ENCODE measurements around the gene COX7A1.

The COX7A1 gene

DNA sequence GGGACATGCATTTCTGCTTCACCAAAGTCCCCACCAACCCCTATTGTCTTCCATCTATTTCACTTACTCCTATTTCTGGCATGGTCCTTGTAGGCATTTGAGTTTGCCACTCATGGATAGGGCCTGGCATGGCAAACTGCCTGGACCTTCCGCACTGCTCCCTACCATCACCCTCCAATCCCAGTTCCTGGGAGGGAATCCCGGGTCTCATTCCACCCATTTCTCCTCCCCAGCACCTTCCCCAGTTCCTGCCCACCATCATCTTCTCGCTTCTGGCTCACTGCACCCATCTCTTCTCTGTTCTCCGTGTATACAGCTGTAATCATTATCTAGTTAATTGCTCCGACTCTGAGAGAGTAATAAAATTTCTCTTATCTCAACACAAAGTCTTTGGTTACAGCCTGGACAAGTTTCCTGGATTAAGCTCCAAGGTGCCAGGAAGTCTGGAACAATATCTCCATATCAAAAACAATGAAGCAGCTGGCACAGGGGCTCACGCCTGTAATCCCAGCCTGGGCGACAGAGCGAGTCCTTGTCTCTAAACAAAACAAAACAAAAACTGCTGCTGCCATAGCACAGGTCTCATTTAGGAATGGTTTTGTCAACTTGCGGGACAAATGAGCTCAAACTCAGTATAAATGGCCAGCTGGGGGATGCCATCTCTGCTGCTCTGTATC, 17.0 kb upstream of the COX7A1 start:
- peak overlapping the region; percentile 82 to 85 for H3K27ac ChIP-seq (ENCODE audit: low read depth in 2 of 2, low read length in 2 of 2)
- H3K9ac ChIP-seq (ENCODE audit: low read depth in 1 of 2, low read length in 2 of 2): peak overlapping the region in 1 of 2 donors; percentile 16
- no peaks in the 10 kb centered on the region for H3K27me3 ChIP-seq (ENCODE audit: control insufficient read depth in 2 of 2, insufficient read depth in 2 of 2, low read length in 2 of 2)
- H3K36me3 ChIP-seq (ENCODE audit: control insufficient read depth in 2 of 2, insufficient read depth in 2 of 2, low read length in 2 of 2): no peaks in the 10 kb centered on the region
- H3K9me3 ChIP-seq (ENCODE audit: control insufficient read depth in 2 of 2, low read length in 2 of 2): no peaks in the 10 kb centered on the region
- peak overlapping the region in 1 of 2 donors; percentile 8 for H3K4me3 ChIP-seq (ENCODE audit: low read length in 2 of 2)
- H3K4me1 ChIP-seq (ENCODE audit: control insufficient read depth in 2 of 2, insufficient read depth in 2 of 2, low read length in 2 of 2): peaks cover 5 to 8% of the 10 kb centered on the region in 2 donors

DNA sequence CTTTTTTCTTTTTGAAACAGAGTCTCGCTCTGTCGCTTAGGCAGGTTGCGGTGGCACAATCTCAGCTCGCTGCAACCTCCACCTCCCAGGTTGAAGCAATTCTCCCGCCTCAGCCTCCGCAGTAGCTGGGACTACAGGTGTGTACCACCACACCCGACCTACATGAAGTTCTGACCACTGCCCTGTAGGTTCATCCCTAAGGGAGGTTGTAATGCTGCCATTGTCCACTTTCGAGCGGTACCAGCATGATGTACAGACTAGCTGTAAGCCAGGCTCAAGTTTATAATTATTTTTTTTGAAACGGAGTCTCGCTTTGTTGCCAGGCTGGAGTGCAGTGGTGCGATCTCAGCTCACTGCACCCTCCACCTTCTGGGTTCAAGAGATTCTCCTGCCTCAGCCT, 11.6 kb upstream of the COX7A1 start:
- H3K36me3 ChIP-seq (ENCODE audit: control insufficient read depth in 2 of 2, insufficient read depth in 2 of 2, low read length in 2 of 2): peaks cover 4 to 5% of the 10 kb centered on the region in 2 donors
- no peaks in the 10 kb centered on the region for H3K9me3 ChIP-seq (ENCODE audit: control insufficient read depth in 2 of 2, low read length in 2 of 2)
- no peak overlapping the region for H3K9ac ChIP-seq (ENCODE audit: low read depth in 1 of 2, low read length in 2 of 2)
- H3K27me3 ChIP-seq (ENCODE audit: control insufficient read depth in 2 of 2, insufficient read depth in 2 of 2, low read length in 2 of 2): no peaks in the 10 kb centered on the region
- H3K4me3 ChIP-seq (ENCODE audit: low read length in 2 of 2): no peak overlapping the region
- H3K27ac ChIP-seq (ENCODE audit: low read depth in 2 of 2, low read length in 2 of 2): no peak overlapping the region
- no peaks in the 10 kb centered on the region for H3K4me1 ChIP-seq (ENCODE audit: control insufficient read depth in 2 of 2, insufficient read depth in 2 of 2, low read length in 2 of 2)

DNA sequence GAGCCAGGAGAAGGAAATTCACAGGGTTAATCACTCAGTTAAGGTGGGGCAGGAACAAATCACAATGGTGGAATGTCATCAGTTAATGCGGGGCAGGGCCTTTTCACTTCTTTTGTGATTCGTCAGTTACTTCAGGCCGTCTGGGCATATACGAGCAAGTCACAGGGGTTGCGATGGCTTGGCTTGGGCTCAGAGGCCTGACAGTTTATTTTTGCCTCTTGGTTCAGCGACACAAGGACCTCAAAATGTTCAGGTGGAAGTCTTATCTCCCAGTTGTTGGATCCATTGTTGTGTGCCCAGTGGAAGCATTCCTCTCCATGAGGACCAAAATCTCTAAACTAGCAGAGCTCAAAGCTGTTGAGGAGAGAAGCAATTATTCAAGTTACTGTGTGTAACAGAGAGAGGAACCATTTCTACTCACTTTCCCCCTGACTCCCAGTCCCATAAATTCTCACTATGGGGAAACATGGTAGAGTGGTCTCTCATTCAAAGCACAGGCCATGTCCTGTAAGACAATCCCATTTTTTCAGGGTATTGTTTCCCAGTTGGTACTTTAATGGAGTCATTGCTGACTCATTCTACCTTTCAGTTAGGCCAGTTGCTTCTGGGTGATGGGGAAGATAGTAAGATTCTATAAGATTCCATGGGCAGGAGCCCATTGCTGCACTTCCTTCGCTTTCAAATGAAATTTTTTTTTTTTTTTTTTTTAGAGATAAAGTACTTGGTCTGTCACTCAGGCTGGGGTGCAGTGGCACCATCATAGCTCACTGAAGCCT, 8.8 kb upstream of the COX7A1 start:
- Histone ChIP-seq H3K4me1 (ENCODE audit: control insufficient read depth in 2 of 2, insufficient read depth in 2 of 2, low read length in 2 of 2) (no peaks in the 10 kb centered on the region), H3K9me3 (ENCODE audit: control insufficient read depth in 2 of 2, low read length in 2 of 2) (no peaks in the 10 kb centered on the region), H3K9ac (ENCODE audit: low read depth in 1 of 2, low read length in 2 of 2) (no peak overlapping the region), H3K36me3 (ENCODE audit: control insufficient read depth in 2 of 2, insufficient read depth in 2 of 2, low read length in 2 of 2) (peaks cover 4 to 5% of the 10 kb centered on the region in 2 donors), H3K27me3 (ENCODE audit: control insufficient read depth in 2 of 2, insufficient read depth in 2 of 2, low read length in 2 of 2) (no peaks in the 10 kb centered on the region), H3K4me3 (ENCODE audit: low read length in 2 of 2) (no peak overlapping the region), H3K27ac (ENCODE audit: low read depth in 2 of 2, low read length in 2 of 2) (no peak overlapping the region)

DNA sequence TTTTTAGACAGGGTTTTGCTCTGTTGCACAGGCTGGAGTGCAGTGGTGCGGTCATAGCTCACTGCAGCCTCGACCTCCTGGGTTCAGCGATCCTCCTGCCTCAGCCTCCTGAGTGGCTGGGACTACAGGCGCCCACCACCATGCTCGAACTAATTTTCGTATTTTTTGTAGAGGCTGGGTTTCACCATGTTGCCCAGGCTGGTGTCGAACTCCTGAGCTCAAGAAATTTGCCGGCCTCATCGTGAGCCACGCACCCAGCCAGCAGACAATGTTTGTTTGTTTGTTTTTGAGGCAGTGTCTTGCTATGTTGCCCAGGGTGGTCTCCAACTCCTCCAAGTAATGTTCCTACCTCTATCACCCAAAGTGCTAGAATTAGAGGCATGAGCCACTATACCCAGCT, 879 bp upstream of the COX7A1 start:
- H3K9ac ChIP-seq (ENCODE audit: low read depth in 1 of 2, low read length in 2 of 2): no peak overlapping the region
- no peaks in the 10 kb centered on the region for H3K4me1 ChIP-seq (ENCODE audit: control insufficient read depth in 2 of 2, insufficient read depth in 2 of 2, low read length in 2 of 2)
- H3K36me3 ChIP-seq (ENCODE audit: control insufficient read depth in 2 of 2, insufficient read depth in 2 of 2, low read length in 2 of 2): peaks cover 20 to 26% of the 10 kb centered on the region in 2 donors
- peak overlapping the region in 1 of 2 donors; percentile 85 for H3K27ac ChIP-seq (ENCODE audit: low read depth in 2 of 2, low read length in 2 of 2)
- no peaks in the 10 kb centered on the region for H3K27me3 ChIP-seq (ENCODE audit: control insufficient read depth in 2 of 2, insufficient read depth in 2 of 2, low read length in 2 of 2)
- H3K9me3 ChIP-seq (ENCODE audit: control insufficient read depth in 2 of 2, low read length in 2 of 2): no peaks in the 10 kb centered on the region
- no peak overlapping the region for H3K4me3 ChIP-seq (ENCODE audit: low read length in 2 of 2)

- H3K4me3 ChIP-seq (ENCODE audit: low read length in 2 of 2): peak overlapping the region; percentile 52 to 61
- no peaks in the 10 kb centered on the region for H3K4me1 ChIP-seq (ENCODE audit: control insufficient read depth in 2 of 2, insufficient read depth in 2 of 2, low read length in 2 of 2)
- H3K9me3 ChIP-seq (ENCODE audit: control insufficient read depth in 2 of 2, low read length in 2 of 2): no peaks in the 10 kb centered on the region
- peak overlapping the region; percentile 27 to 56 for H3K9ac ChIP-seq (ENCODE audit: low read depth in 1 of 2, low read length in 2 of 2)
- no peaks in the 10 kb centered on the region for H3K27me3 ChIP-seq (ENCODE audit: control insufficient read depth in 2 of 2, insufficient read depth in 2 of 2, low read length in 2 of 2)
- peak overlapping the region; percentile 77 to 85 for H3K27ac ChIP-seq (ENCODE audit: low read depth in 2 of 2, low read length in 2 of 2)
- H3K36me3 ChIP-seq (ENCODE audit: control insufficient read depth in 2 of 2, insufficient read depth in 2 of 2, low read length in 2 of 2): peaks cover 25 to 33% of the 10 kb centered on the region in 2 donors
Observed at GRCh38 chr19:36152019-36152351, 262 bp downstream of the COX7A1 start.

GRCh38 chr19:36151144-36152018, 866 bp downstream of the COX7A1 start:
- H3K4me3 ChIP-seq (ENCODE audit: low read length in 2 of 2): peak overlapping the region; percentile 52 to 61
- H3K9ac ChIP-seq (ENCODE audit: low read depth in 1 of 2, low read length in 2 of 2): peak overlapping the region; percentile 27 to 56
- H3K27ac ChIP-seq (ENCODE audit: low read depth in 2 of 2, low read length in 2 of 2): peak overlapping the region; percentile 77 to 85
- H3K9me3 ChIP-seq (ENCODE audit: control insufficient read depth in 2 of 2, low read length in 2 of 2): no peaks in the 10 kb centered on the region
- no peaks in the 10 kb centered on the region for H3K4me1 ChIP-seq (ENCODE audit: control insufficient read depth in 2 of 2, insufficient read depth in 2 of 2, low read length in 2 of 2)
- peaks cover 29 to 38% of the 10 kb centered on the region in 2 donors for H3K36me3 ChIP-seq (ENCODE audit: control insufficient read depth in 2 of 2, insufficient read depth in 2 of 2, low read length in 2 of 2)
- H3K27me3 ChIP-seq (ENCODE audit: control insufficient read depth in 2 of 2, insufficient read depth in 2 of 2, low read length in 2 of 2): no peaks in the 10 kb centered on the region

DNA sequence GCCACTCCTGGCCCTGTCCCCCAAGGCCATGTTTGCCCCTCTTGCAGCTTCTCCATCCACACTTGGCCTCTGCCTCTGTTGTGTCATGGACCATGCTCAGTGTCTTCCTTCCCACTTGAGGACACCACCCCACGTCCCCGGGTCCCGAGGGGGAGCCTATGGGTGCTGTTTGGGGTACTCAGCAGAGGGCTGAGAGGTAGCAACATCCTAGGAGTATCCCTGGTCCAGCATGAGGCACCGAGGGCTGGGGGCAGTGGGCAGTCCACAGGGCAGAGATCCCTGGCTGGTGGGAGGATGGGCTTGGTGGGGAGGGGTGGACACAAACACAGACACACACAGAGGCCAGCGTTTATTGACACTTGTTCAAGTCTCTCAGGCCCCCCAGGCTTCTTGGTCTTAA, 1.7 kb downstream of the COX7A1 start:
- no peaks in the 10 kb centered on the region for H3K27me3 ChIP-seq (ENCODE audit: control insufficient read depth in 2 of 2, insufficient read depth in 2 of 2, low read length in 2 of 2)
- H3K4me1 ChIP-seq (ENCODE audit: control insufficient read depth in 2 of 2, insufficient read depth in 2 of 2, low read length in 2 of 2): no peaks in the 10 kb centered on the region
- no peaks in the 10 kb centered on the region for H3K9me3 ChIP-seq (ENCODE audit: control insufficient read depth in 2 of 2, low read length in 2 of 2)
- H3K36me3 ChIP-seq (ENCODE audit: control insufficient read depth in 2 of 2, insufficient read depth in 2 of 2, low read length in 2 of 2): peaks cover 37 to 46% of the 10 kb centered on the region in 2 donors
- peak overlapping the region in 1 of 2 donors; percentile 33 for H3K9ac ChIP-seq (ENCODE audit: low read depth in 1 of 2, low read length in 2 of 2)
- H3K4me3 ChIP-seq (ENCODE audit: low read length in 2 of 2): no peak overlapping the region
- peak overlapping the region in 1 of 2 donors; percentile 85 for H3K27ac ChIP-seq (ENCODE audit: low read depth in 2 of 2, low read length in 2 of 2)

DNA sequence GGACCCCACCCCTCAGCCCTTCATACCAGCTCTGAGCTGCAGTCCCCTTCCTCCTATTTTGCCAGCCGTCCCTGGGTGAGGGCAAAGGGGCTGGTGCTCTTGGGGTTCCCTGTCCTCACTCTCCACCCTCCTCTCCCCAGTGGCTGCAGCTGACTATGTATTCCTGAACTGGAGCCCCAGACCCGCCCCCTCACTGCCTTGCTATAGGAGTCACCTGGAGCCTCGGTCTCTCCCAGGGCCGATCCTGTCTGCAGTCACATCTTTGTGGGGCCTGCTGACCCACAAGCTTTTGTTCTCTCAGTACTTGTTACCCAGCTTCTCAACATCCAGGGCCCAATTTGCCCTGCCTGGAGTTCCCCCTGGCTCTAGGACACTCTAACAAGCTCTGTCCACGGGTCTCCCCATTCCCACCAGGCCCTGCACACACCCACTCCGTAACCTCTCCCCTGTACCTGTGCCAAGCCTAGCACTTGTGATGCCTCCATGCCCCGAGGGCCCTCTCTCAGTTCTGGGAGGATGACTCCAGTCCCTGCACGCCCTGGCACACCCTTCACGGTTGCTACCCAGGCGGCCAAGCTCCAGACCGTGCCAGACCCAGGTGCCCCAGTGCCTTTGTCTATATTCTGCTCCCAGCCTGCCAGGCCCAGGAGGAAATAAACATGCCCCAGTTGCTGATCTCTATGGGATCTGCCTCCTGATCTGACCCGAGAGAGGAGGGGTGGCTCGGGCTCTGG, 2.4 kb downstream of the COX7A1 start:
- Histone ChIP-seq H3K9ac (ENCODE audit: low read depth in 1 of 2, low read length in 2 of 2) (no peak overlapping the region), H3K27ac (ENCODE audit: low read depth in 2 of 2, low read length in 2 of 2) (no peak overlapping the region), H3K4me3 (ENCODE audit: low read length in 2 of 2) (no peak overlapping the region)

GRCh38 chr19:36144624-36145023, 7.6 kb downstream of the COX7A1 start:
- H3K36me3 ChIP-seq (ENCODE audit: control insufficient read depth in 2 of 2, insufficient read depth in 2 of 2, low read length in 2 of 2): peaks cover 52 to 60% of the 10 kb centered on the region in 2 donors
- no peak overlapping the region for H3K27ac ChIP-seq (ENCODE audit: low read depth in 2 of 2, low read length in 2 of 2)
- peaks cover 7 to 9% of the 10 kb centered on the region in 2 donors for H3K4me1 ChIP-seq (ENCODE audit: control insufficient read depth in 2 of 2, insufficient read depth in 2 of 2, low read length in 2 of 2)
- no peaks in the 10 kb centered on the region for H3K9me3 ChIP-seq (ENCODE audit: control insufficient read depth in 2 of 2, low read length in 2 of 2)
- H3K27me3 ChIP-seq (ENCODE audit: control insufficient read depth in 2 of 2, insufficient read depth in 2 of 2, low read length in 2 of 2): no peaks in the 10 kb centered on the region
- no peak overlapping the region for H3K9ac ChIP-seq (ENCODE audit: low read depth in 1 of 2, low read length in 2 of 2)
- H3K4me3 ChIP-seq (ENCODE audit: low read length in 2 of 2): no peak overlapping the region

More for the DNA sequence above, 2.4 kb downstream of the COX7A1 start:
- Histone ChIP-seq H3K27me3 (ENCODE audit: control insufficient read depth in 2 of 2, insufficient read depth in 2 of 2, low read length in 2 of 2) (no peaks in the 10 kb centered on the region), H3K9me3 (ENCODE audit: control insufficient read depth in 2 of 2, low read length in 2 of 2) (no peaks in the 10 kb centered on the region), H3K4me1 (ENCODE audit: control insufficient read depth in 2 of 2, insufficient read depth in 2 of 2, low read length in 2 of 2) (no peaks in the 10 kb centered on the region), H3K36me3 (ENCODE audit: control insufficient read depth in 2 of 2, insufficient read depth in 2 of 2, low read length in 2 of 2) (peaks cover 40 to 54% of the 10 kb centered on the region in 2 donors)

Data from mucosa of rectum (tissue), 2 donors.